ENCODE data around the gene PRELID3B. TPM values are rescaled to one million over a fixed set of nuclear protein-coding genes. Genes with fewer than 3 reads are reported as not detected.

PRELID3B gene
- total RNA-seq, 3 donors from 2014 or later = 43.7 to 55.4 (median 52.4) TPM

DNA sequence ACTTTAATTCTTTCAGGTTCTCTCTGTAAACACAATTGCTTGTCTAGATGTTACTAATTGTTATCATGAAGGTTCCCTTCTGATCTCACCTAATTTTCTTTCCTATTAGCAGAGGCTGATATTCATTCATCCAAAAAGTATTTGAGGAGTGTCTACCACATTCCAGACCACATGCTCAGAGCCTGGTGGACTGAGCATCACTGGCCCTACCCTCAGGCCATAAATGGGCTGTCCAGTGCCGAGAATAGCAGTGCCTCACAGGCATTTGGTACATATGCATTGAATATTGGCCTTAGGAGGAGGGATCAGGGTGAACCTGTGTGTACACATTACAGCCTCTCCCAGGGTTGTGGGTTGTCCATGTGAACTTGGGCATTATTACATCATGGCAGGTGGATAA is 40.4 kb upstream of the PRELID3B start:
- no peak for DNase-seq (ENCODE audit: low spot score in 2 of 2)
- H3K27ac ChIP-seq = peak overlapping the region in 1 of 2 donors; percentile 71
- no peaks in the 10 kb centered on the region for H3K9me3 ChIP-seq
- intact Hi-C loops (cut with DNase I; ENCODE audit: low total_unique reads) = loop anchor here (10.0 kb wide), 1 partner anchor 322 kb away; no protein-coding TSS in a partner anchor
- H3K4me1 ChIP-seq = no peaks in the 10 kb centered on the region
- H3K36me3 ChIP-seq = no peaks in the 10 kb centered on the region
- no peaks in the 10 kb centered on the region for H3K27me3 ChIP-seq
- TF ChIP-seq POLR2A (IDR thresholded peaks at IDR 0.05) (no peak), POLR2AphosphoS5 (IDR thresholded peaks at IDR 0.05) (no peak)
- TF ChIP-seq, protein P1, sequence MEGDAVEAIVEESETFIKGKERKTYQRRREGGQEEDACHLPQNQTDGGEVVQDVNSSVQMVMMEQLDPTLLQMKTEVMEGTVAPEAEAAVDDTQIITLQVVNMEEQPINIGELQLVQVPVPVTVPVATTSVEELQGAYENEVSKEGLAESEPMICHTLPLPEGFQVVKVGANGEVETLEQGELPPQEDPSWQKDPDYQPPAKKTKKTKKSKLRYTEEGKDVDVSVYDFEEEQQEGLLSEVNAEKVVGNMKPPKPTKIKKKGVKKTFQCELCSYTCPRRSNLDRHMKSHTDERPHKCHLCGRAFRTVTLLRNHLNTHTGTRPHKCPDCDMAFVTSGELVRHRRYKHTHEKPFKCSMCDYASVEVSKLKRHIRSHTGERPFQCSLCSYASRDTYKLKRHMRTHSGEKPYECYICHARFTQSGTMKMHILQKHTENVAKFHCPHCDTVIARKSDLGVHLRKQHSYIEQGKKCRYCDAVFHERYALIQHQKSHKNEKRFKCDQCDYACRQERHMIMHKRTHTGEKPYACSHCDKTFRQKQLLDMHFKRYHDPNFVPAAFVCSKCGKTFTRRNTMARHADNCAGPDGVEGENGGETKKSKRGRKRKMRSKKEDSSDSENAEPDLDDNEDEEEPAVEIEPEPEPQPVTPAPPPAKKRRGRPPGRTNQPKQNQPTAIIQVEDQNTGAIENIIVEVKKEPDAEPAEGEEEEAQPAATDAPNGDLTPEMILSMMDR (IDR thresholded peaks at IDR 0.05) = no peak
- no peak overlapping the region for H3K4me3 ChIP-seq

DNA sequence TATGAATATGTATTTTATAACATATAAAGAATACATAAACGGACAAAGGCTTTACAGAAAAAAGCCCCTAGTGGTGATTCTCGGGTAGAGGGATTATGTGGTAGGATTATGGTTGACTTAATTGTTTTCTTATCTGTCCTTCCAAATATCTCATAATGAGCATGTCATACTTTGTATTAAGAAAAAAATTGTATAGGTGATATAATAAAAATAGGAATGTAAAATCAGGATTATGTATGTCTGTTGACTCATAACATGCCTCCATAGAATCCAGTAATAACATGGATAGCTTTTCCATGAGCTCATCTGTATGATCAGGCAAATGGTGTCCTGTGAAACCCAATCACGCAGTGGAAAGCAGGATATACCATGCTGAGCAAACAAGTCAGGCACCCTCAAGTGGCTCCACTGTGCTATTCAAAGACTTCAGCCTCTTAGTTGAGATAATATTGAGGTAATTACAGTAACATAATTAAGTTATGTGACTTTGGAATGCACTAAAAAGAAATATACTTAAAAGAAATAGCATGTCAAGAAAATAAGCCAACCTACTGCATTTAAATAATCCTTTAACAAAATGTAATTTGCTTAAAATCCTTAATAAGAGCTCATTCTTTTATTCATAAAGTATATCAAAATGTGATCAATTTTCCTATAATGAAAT is 39.6 kb upstream of the PRELID3B start:
- Histone ChIP-seq H3K27ac (no peak overlapping the region), H3K9me3 (no peaks in the 10 kb centered on the region), H3K4me1 (no peaks in the 10 kb centered on the region), H3K27me3 (no peaks in the 10 kb centered on the region), H3K36me3 (no peaks in the 10 kb centered on the region), H3K4me3 (no peak overlapping the region)
- TF ChIP-seq POLR2AphosphoS5 (IDR thresholded peaks at IDR 0.05) (no peak), POLR2A (IDR thresholded peaks at IDR 0.05) (no peak)
- TF ChIP-seq, protein P1 (IDR thresholded peaks at IDR 0.05) = no peak
- intact Hi-C loops (cut with DNase I; ENCODE audit: low total_unique reads) = loop anchor here (10.0 kb wide), 1 partner anchor 323 kb away; no protein-coding TSS in a partner anchor
- no peak for DNase-seq (ENCODE audit: low spot score in 2 of 2)

- TF ChIP-seq POLR2A (IDR thresholded peaks at IDR 0.05) (no peak), POLR2AphosphoS5 (IDR thresholded peaks at IDR 0.05) (no peak)
- TF ChIP-seq, protein P1 (IDR thresholded peaks at IDR 0.05) = no peak
- H3K36me3 ChIP-seq = no peaks in the 10 kb centered on the region
- H3K4me1 ChIP-seq = no peaks in the 10 kb centered on the region
- no peak for DNase-seq (ENCODE audit: low spot score in 2 of 2)
- H3K27ac ChIP-seq = no peak overlapping the region
- H3K4me3 ChIP-seq = no peak overlapping the region
- H3K9me3 ChIP-seq = no peaks in the 10 kb centered on the region
- H3K27me3 ChIP-seq = no peaks in the 10 kb centered on the region
- intact Hi-C loops (cut with DNase I; ENCODE audit: low total_unique reads) = loop anchor here (10.0 kb wide), 1 partner anchor 324 kb away; no protein-coding TSS in a partner anchor
Measured at GRCh38 chr20:59081036-59081435, 38.5 kb upstream of the PRELID3B start.

- H3K27me3 ChIP-seq = peaks cover 0 to 5% of the 10 kb centered on the region in 2 donors
- no peak overlapping the region for H3K27ac ChIP-seq
- no peak for DNase-seq (ENCODE audit: low spot score in 2 of 2)
- no peaks in the 10 kb centered on the region for H3K36me3 ChIP-seq
- intact Hi-C loops (cut with DNase I; ENCODE audit: low total_unique reads) = no loop called here
- H3K9me3 ChIP-seq = no peaks in the 10 kb centered on the region
- TF ChIP-seq, protein P1 (IDR thresholded peaks at IDR 0.05) = no peak
- TF ChIP-seq POLR2AphosphoS5 (IDR thresholded peaks at IDR 0.05) (no peak), POLR2A (IDR thresholded peaks at IDR 0.05) (no peak)
- no peaks in the 10 kb centered on the region for H3K4me1 ChIP-seq
- H3K4me3 ChIP-seq = no peak overlapping the region
Measured at GRCh38 chr20:59078231-59078630, 35.6 kb upstream of the PRELID3B start.

DNA sequence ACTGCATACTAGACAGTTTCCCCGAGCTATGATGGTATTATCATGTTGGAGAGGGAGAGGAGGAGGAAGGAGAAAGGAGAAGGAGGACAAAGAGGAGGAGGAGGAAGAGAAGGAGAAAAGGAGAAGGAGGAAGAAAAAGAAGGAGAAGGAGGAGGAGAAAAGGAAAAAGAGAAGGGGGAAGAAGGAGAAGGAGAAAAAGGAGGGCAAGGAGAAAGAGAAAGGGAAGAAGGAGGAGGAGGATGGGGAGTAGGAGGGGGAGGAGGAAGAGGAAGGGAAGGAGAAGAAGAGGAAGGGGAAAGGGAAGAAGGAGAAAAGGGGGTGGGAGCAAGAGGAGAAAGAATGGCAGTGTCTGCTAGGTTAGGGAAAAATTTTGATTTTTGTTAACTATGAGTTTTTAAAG is 35.1 kb upstream of the PRELID3B start:
- Histone ChIP-seq H3K9me3 (no peaks in the 10 kb centered on the region), H3K27ac (no peak overlapping the region), H3K4me3 (no peak overlapping the region), H3K27me3 (peaks cover 0 to 5% of the 10 kb centered on the region in 2 donors), H3K4me1 (no peaks in the 10 kb centered on the region), H3K36me3 (no peaks in the 10 kb centered on the region)
- intact Hi-C loops (cut with DNase I; ENCODE audit: low total_unique reads) = no loop called here
- no peak for DNase-seq (ENCODE audit: low spot score in 2 of 2)
- TF ChIP-seq, protein P1 (IDR thresholded peaks at IDR 0.05) = no peak
- TF ChIP-seq POLR2AphosphoS5 (IDR thresholded peaks at IDR 0.05) (no peak), POLR2A (IDR thresholded peaks at IDR 0.05) (no peak)
